MV-4-11 (cell line): ENCODE data around the gene ABL1.
"Not testable (repeated sequence)": the region's sequence is repeated elsewhere in the genome, so short reads cannot be mapped to it uniquely, and the experiment has no call there.

Experiments
- DNase-seq: peaks from one replicate; lab custom pipeline; 2025; lab: John Stamatoyannopoulos, UW

ABL1 gene

DNA sequence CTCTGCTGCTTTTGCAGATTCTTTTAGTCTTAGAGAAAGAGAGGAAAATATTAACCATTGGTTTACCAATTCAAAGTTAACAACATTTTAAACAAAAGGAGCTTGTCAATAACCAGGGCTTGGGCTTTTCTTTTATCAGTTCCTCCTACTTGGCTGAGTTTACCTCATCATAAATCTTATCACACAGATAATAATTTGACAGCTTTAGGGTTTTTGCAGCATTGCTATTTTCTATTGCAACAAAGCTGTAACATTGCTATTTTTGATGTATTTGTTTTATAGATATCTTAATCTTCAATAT lies 9.8 kb upstream of the ABL1 start:
- peak; percentile 17 for DNase-seq

- no peak for DNase-seq
These were observed 9.2 kb upstream of the ABL1 start for GRCh38 chr9:130825809-130826208.

GRCh38 chr9:130829762-130830161 lies 5.3 kb upstream of the ABL1 start:
- no peak for DNase-seq

DNA sequence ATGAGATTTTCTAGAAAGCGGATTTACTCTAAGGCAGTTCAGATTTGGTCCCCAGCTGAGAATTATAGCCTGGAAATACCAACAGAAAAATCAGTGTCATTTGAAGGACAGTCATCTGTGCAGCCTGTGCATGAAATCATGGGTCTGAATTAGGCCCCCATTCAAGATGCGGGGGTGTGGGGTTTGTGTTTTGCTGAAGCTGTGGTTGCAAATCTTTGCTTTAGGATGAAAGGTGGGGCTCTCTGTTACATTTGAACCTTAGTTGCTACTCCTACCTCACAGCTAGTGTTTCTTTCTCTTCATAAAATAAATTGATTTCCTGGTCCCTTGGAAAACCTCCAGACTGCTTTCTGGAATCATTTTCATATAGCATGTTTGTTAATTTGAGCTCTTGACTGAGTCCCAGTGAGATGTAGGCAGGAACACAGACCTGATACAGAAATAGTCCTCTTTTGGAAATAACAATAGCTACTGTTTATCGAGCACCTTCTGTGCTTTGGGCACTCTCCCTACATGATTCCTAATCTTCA lies 4.8 kb upstream of the ABL1 start:
- no peak for DNase-seq

GRCh38 chr9:130831077-130831476 lies 4.0 kb upstream of the ABL1 start:
- no peak for DNase-seq

DNA sequence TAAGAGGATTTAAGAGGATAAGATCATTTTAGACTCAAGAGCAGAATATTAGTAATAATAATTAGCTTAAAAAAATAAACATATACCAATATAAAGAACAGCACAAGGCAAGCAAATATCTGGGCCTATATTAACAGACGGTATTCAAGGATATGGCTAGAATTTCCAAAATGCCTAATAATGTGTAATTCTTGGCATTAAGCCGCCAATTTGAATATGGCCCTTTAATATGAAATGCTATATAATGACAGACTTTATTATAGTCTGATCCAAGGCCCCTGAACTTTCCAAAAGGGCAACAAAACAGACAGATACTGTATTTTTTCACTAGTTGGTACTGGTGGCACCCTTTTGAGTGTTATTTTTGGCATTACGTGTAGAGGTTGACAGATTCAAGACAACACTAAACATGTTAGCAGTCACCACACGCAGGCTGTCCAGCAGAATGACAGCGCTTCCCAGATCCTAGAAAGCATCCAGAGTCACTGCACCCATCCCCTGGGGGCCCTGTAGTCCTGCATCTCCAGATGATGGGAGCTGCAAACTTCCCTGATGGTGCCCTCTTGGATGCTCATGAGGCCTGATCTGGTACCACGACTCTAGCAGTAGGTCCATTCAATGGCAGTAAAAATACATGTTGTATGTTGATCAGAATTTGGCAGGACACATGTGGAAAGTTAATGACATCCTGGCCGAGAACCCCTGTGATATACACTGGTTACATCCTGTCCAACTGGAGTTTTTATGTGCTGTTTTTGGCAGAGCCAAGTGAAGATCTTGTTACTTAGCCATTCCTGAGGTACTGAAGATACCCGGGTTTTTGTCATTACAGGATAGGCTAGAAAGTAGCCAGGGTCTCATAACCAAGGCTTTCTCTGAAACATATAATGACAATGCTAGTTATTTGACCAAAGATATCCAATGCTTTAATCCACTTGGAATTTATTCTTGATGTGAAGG lies 1.7 kb upstream of the ABL1 start:
- no peak for DNase-seq

DNA sequence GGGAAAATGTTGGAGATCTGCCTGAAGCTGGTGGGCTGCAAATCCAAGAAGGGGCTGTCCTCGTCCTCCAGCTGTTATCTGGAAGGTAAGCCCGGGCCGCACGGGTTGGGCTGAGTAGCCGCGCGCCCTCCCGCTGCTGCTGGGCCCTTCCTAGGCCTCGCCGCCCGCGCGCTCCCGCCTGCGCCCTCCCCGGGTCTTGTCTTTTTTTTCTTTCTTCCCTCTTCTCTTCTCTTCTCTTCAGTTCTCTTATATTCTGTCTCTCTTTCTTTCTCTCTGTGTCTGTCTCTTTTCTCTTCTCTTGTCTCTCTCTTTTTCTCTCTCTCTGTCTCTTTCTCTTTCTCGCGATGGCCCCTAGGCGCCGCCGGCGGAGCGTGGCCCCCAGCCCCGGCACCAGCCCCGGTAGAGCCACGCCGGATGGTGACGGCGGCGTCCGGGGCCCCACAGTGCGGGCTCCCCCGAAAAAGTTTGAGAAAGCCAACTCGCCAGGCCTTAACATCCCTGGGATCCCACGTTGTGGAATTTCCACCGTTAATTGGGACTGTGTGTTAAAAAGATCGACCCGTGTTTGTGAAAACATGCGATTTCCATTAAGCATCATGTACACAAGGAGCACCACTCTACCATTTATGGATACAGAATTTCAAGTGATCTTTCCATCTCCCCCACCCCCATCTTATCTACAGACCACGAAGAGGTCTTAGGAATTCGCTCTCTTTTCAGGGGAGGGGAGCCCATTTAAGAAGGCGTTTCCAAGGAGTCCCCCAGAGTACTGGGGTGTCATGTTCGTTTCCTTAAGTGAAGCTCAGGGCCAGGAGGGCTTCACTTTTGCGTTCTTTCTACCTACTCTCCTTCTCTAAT lies 616 bp downstream of the ABL1 start:
- DNase-seq: no peak

DNA sequence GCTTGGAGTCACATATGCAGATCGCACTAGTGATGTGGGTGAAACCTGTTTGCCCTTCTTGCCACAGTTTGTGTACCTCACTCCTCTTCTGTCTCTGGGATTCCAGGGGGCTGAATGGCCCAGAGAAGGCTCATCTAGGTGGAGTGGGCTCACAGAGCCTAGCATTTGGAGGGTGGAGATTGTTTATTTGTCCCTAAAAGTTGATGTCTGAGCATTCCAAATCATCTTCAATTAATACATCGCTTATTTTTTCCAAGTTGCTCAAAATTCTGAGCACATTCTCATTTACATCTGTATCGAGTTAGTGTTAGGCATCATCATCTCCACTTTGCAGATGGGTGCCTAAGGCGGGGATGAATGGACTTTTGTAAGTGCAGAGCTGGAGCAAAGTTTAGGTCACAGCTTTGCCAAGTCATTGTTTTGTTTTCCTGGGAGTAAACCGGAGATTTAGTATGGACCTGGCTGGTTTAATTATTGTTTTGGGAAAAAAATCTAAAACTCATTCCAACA lies 2.0 kb downstream of the ABL1 start:
- no peak for DNase-seq

- no peak for DNase-seq
These were observed 2.6 kb downstream of the ABL1 start for GRCh38 chr9:130837643-130838042.

- DNase-seq: no peak
These were observed 4.4 kb downstream of the ABL1 start for GRCh38 chr9:130839132-130840111.

GRCh38 chr9:130842545-130842944 lies 7.5 kb downstream of the ABL1 start:
- peak; percentile 40 for DNase-seq

GRCh38 chr9:130843049-130843908 lies 8.2 kb downstream of the ABL1 start:
- no peak for DNase-seq

DNA sequence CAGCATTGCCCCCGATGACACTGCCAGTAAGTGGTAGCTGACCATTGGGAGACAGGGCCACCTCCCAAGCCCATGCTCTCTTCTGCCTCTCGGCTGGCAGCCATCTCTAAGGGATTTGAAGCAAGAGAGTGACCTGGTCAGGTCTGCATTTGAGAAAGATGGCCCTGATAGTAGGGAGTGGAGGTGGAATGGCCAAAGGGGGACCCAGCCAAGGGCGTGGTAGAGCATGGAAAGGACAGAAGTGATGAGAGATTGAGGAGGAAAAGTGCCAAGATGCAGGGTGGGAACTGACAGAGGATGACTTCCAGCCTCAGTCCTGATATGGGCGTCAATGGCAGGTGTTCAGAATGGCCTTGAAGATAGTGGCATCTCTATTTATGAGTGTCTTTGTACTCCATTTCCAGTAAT lies 9.0 kb downstream of the ABL1 start:
- DNase-seq: no peak

GRCh38 chr9:130845254-130845653 lies 10.2 kb downstream of the ABL1 start:
- no peak for DNase-seq

- DNase-seq: no peak
These were observed 10.9 kb downstream of the ABL1 start for GRCh38 chr9:130845901-130846481.

DNA sequence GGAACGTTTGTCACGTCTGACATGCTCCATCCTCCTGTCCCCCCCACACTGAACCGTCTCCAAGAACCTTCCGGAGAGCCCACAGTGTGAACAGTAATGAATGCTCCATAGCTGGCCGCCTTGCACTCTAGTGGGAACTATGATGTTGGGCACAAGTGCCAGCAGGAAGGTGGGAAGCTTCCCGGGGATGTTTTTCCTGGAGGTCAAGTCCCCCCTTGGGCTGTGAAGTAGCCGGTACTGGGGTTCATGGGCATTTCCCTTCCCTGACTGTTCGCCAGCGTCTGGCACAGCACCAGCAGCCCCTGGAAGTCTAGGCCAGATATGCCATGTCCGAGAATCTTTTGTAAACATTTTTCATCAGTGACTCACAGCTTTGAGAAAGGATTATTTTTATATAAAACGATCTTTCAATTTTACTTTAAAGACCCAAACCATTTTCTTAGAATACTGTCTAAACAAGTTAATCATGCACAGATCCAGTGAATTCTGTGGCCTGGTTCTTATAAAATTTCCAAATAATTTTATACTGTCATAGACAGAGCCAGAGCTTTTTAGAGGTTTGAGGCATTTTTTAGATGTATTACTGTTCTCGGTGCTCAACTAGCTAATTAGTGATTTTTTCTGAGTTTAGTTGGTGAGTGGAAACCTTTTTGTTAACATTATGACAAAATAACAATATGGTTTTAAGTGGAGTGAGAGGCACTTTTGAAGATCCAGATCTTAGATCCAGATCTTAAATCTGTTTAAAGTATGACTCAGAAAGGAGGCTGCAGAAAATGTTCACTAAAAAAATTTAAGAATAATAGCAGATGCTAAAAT lies 11.6 kb downstream of the ABL1 start:
- DNase-seq: no peak

GRCh38 chr9:130847306-130848217 lies 12.5 kb downstream of the ABL1 start:
- peak; percentile 25 for DNase-seq

GRCh38 chr9:130848514-130848913 lies 13.5 kb downstream of the ABL1 start:
- not testable (repeated sequence) for DNase-seq
